T-helper 1 cell treated with Interleukin-12 subunit alpha and Interleukin-12 subunit beta and Interleukin-4 antibody, amounts not matched to agents 30 μg/mL and 1 μg/mL, for 36 hours (primary cell): ENCODE results near the gene RIT1.
"Not testable (repeated sequence)": the region's sequence is repeated elsewhere in the genome, so short reads cannot be mapped to it uniquely, and the experiment has no call there.

ENCODE experiments used
- H3K27ac Mint-ChIP-seq: one replicate; pipeline ENCODE4 v1.8.0; 2021; ENCODE audit warnings: mild to moderate bottlenecking, mixed read lengths
- H3K27me3 Mint-ChIP-seq: one replicate; pipeline ENCODE4 v1.8.0; 2021; ENCODE audit warnings: low read depth, mixed read lengths
- H3K36me3 Mint-ChIP-seq: one replicate; pipeline ENCODE4 v1.8.0; 2021; ENCODE audit warnings: low read depth, mixed read lengths
- H3K4me1 Mint-ChIP-seq: one replicate; pipeline ENCODE4 v1.8.0; 2021; ENCODE audit warnings: low read depth, mixed read lengths
- H3K4me3 Mint-ChIP-seq: one replicate; pipeline ENCODE4 v1.8.0; 2021; ENCODE audit warnings: mild to moderate bottlenecking, moderate library complexity, mixed read lengths
- H3K9me3 Mint-ChIP-seq: one replicate; pipeline ENCODE4 v1.8.0; 2021; ENCODE audit warnings: mixed read lengths

Gene RIT1

GRCh38 chr1:155919801-155920200 is 8.7 kb upstream of the RIT1 start:
- Mint-ChIP-seq H3K4me3 (no peak overlapping the region), H3K9me3 (no peaks in the 10 kb centered on the region), H3K27me3 (no peaks in the 10 kb centered on the region), H3K36me3 (peaks cover 53% of the 10 kb centered on the region), H3K27ac (no peak overlapping the region), H3K4me1 (peaks cover 16% of the 10 kb centered on the region)

GRCh38 chr1:155918660-155919059 is 7.5 kb upstream of the RIT1 start:
- Mint-ChIP-seq H3K36me3 (peaks cover 59% of the 10 kb centered on the region), H3K4me1 (peaks cover 16% of the 10 kb centered on the region), H3K27me3 (no peaks in the 10 kb centered on the region), H3K4me3 (no peak overlapping the region), H3K9me3 (no peaks in the 10 kb centered on the region), H3K27ac (no peak overlapping the region)

GRCh38 chr1:155913969-155914757 is 3.0 kb upstream of the RIT1 start:
- Mint-ChIP-seq H3K4me1 (peaks cover 34% of the 10 kb centered on the region), H3K9me3 (no peaks in the 10 kb centered on the region), H3K4me3 (no peak overlapping the region), H3K27me3 (no peaks in the 10 kb centered on the region), H3K36me3 (peaks cover 44% of the 10 kb centered on the region), H3K27ac (no peak overlapping the region)

GRCh38 chr1:155912056-155912536 is 947 bp upstream of the RIT1 start:
- Mint-ChIP-seq H3K27me3 (no peaks in the 10 kb centered on the region), H3K27ac (peak overlapping the region; percentile 98), H3K36me3 (peaks cover 31% of the 10 kb centered on the region), H3K4me1 (peaks cover 32% of the 10 kb centered on the region), H3K4me3 (peak overlapping the region; percentile 99), H3K9me3 (no peaks in the 10 kb centered on the region)

- Mint-ChIP-seq H3K27ac (peak overlapping the region; percentile 98), H3K36me3 (peaks cover 25% of the 10 kb centered on the region), H3K4me3 (peak overlapping the region; percentile 99), H3K4me1 (peaks cover 25% of the 10 kb centered on the region), H3K9me3 (no peaks in the 10 kb centered on the region), H3K27me3 (no peaks in the 10 kb centered on the region)
Observed at GRCh38 chr1:155910621-155911121, 478 bp downstream of the RIT1 start.

- peaks cover 25% of the 10 kb centered on the region for H3K4me1 Mint-ChIP-seq
- no peaks in the 10 kb centered on the region for H3K9me3 Mint-ChIP-seq
Observed at GRCh38 chr1:155909894-155910293, 1.3 kb downstream of the RIT1 start.

GRCh38 chr1:155904261-155904660 is 6.9 kb downstream of the RIT1 start:
- no peak overlapping the region for H3K27ac Mint-ChIP-seq

More at GRCh38 chr1:155909894-155910293, 1.3 kb downstream of the RIT1 start:
- H3K27me3 Mint-ChIP-seq, result no peaks in the 10 kb centered on the region
- peak overlapping the region; percentile 99 for H3K4me3 Mint-ChIP-seq
- H3K36me3 Mint-ChIP-seq, result peaks cover 25% of the 10 kb centered on the region
- H3K27ac Mint-ChIP-seq, result peak overlapping the region; percentile 43

GRCh38 chr1:155900161-155900560 is 11.0 kb downstream of the RIT1 start:
- no peaks in the 10 kb centered on the region for H3K9me3 Mint-ChIP-seq
- no peaks in the 10 kb centered on the region for H3K27me3 Mint-ChIP-seq
- H3K27ac Mint-ChIP-seq, result no peak overlapping the region
- H3K4me3 Mint-ChIP-seq, result no peak overlapping the region
- H3K36me3 Mint-ChIP-seq, result peaks cover 43% of the 10 kb centered on the region
- H3K4me1 Mint-ChIP-seq, result peaks cover 7% of the 10 kb centered on the region

More at GRCh38 chr1:155904261-155904660, 6.9 kb downstream of the RIT1 start:
- Mint-ChIP-seq H3K4me1 (peaks cover 4% of the 10 kb centered on the region), H3K9me3 (no peaks in the 10 kb centered on the region), H3K36me3 (peaks cover 31% of the 10 kb centered on the region), H3K27me3 (no peaks in the 10 kb centered on the region), H3K4me3 (no peak overlapping the region)

GRCh38 chr1:155899683-155900082 is 11.5 kb downstream of the RIT1 start:
- no peak overlapping the region for H3K27ac Mint-ChIP-seq
- no peaks in the 10 kb centered on the region for H3K27me3 Mint-ChIP-seq
- H3K4me1 Mint-ChIP-seq, result peaks cover 7% of the 10 kb centered on the region
- H3K36me3 Mint-ChIP-seq, result peaks cover 41% of the 10 kb centered on the region
- H3K4me3 Mint-ChIP-seq, result no peak overlapping the region
- H3K9me3 Mint-ChIP-seq, result no peaks in the 10 kb centered on the region

GRCh38 chr1:155898888-155899287 is 12.3 kb downstream of the RIT1 start:
- Mint-ChIP-seq H3K9me3 (no peaks in the 10 kb centered on the region), H3K27me3 (no peaks in the 10 kb centered on the region), H3K36me3 (peaks cover 33% of the 10 kb centered on the region), H3K4me1 (peaks cover 5% of the 10 kb centered on the region), H3K4me3 (no peak overlapping the region), H3K27ac (no peak overlapping the region)

- Mint-ChIP-seq H3K27ac (peak overlapping the region; percentile 14), H3K9me3 (no peaks in the 10 kb centered on the region), H3K36me3 (peaks cover 30% of the 10 kb centered on the region), H3K4me3 (no peak overlapping the region), H3K4me1 (peaks cover 15% of the 10 kb centered on the region), H3K27me3 (no peaks in the 10 kb centered on the region)
Observed at GRCh38 chr1:155897746-155898145, 13.4 kb downstream of the RIT1 start.

- not testable (repeated sequence) for H3K27ac Mint-ChIP-seq, H3K4me3 Mint-ChIP-seq, H3K27me3 Mint-ChIP-seq, H3K9me3 Mint-ChIP-seq
- H3K36me3 Mint-ChIP-seq, result peaks cover 28% of the 10 kb centered on the region
- peaks cover 17% of the 10 kb centered on the region for H3K4me1 Mint-ChIP-seq
Observed at GRCh38 chr1:155896476-155896875, 14.7 kb downstream of the RIT1 start.

- H3K4me3 Mint-ChIP-seq, H3K27ac Mint-ChIP-seq, H3K9me3 Mint-ChIP-seq, H3K27me3 Mint-ChIP-seq: not testable (repeated sequence)
- H3K36me3 Mint-ChIP-seq, result peaks cover 27% of the 10 kb centered on the region
- H3K4me1 Mint-ChIP-seq, result peaks cover 17% of the 10 kb centered on the region
Observed at GRCh38 chr1:155895617-155896016, 15.5 kb downstream of the RIT1 start.

- peak overlapping the region; percentile 73 for H3K27ac Mint-ChIP-seq
- no peaks in the 10 kb centered on the region for H3K9me3 Mint-ChIP-seq
- no peaks in the 10 kb centered on the region for H3K27me3 Mint-ChIP-seq
- no peak overlapping the region for H3K4me3 Mint-ChIP-seq
- peaks cover 10% of the 10 kb centered on the region for H3K36me3 Mint-ChIP-seq
- peaks cover 14% of the 10 kb centered on the region for H3K4me1 Mint-ChIP-seq
Observed at GRCh38 chr1:155893389-155894142, 17.6 kb downstream of the RIT1 start.

GRCh38 chr1:155892796-155893195 is 18.4 kb downstream of the RIT1 start:
- H3K4me3 Mint-ChIP-seq, result no peak overlapping the region
- H3K4me1 Mint-ChIP-seq, result peaks cover 12% of the 10 kb centered on the region
- H3K9me3 Mint-ChIP-seq, result no peaks in the 10 kb centered on the region
- peaks cover 8% of the 10 kb centered on the region for H3K36me3 Mint-ChIP-seq
- H3K27me3 Mint-ChIP-seq, result no peaks in the 10 kb centered on the region
- peak overlapping the region; percentile 73 for H3K27ac Mint-ChIP-seq
